GM21619 (cell line): ENCODE data around the gene PDE8B.

Experiments used
- ATAC-seq: cut with Tn5 transposase; IDR thresholded peaks from one replicate; pipeline ENCODE4 v1.9.1; 2021; ENCODE audit not compliant: unreplicated experiment

The PDE8B gene, protein sequence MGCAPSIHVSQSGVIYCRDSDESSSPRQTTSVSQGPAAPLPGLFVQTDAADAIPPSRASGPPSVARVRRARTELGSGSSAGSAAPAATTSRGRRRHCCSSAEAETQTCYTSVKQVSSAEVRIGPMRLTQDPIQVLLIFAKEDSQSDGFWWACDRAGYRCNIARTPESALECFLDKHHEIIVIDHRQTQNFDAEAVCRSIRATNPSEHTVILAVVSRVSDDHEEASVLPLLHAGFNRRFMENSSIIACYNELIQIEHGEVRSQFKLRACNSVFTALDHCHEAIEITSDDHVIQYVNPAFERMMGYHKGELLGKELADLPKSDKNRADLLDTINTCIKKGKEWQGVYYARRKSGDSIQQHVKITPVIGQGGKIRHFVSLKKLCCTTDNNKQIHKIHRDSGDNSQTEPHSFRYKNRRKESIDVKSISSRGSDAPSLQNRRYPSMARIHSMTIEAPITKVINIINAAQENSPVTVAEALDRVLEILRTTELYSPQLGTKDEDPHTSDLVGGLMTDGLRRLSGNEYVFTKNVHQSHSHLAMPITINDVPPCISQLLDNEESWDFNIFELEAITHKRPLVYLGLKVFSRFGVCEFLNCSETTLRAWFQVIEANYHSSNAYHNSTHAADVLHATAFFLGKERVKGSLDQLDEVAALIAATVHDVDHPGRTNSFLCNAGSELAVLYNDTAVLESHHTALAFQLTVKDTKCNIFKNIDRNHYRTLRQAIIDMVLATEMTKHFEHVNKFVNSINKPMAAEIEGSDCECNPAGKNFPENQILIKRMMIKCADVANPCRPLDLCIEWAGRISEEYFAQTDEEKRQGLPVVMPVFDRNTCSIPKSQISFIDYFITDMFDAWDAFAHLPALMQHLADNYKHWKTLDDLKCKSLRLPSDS

DNA sequence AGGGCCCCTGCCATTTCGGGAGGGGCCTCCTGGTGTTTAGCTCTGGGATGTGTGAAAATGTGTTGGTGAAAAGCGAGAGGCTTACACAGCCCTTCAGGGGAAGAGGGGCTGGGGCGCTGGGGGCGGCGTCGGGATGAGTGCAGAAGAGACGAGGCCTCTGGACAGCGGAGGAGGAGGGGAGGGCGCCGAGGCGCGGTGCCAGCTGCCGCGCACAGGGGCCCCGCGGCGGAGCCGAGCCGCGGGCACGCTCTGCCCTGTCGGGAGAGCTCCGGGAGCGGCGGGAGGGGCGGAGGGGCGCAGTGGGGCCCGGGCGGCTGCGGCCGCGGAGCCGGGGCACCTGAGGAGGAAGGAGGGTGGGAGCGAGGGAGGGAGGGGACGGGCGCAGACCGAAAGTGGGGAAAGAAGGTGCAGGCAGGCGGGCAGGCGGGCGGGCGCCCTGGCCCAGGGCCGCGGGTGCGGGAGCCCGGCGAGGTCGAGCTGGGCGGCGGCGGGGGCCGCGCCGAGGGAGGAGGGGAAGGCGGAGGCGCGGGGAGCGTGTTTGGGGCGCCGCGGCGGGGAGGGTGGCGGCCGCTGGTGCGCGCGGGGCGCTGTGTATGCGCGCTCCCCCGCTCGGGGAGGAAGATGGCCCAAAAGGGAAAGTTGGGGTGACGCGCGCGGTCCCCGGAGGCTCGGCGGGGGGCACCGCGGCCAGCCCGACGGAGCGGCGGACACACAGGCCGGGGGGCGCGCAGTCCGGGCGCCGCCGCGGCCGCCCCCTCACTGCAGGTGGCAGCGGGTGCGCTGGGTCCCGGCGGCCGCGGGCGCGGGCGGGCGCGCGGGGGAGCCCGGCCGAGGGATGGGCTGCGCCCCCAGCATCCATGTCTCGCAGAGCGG is at the start of gene PDE8B:
PDE8B (plus strand) TSS at position 590 of the 873 bp plus-strand sequence; CDS start at position 836, 246 bp downstream.
- no peak for ATAC-seq

DNA sequence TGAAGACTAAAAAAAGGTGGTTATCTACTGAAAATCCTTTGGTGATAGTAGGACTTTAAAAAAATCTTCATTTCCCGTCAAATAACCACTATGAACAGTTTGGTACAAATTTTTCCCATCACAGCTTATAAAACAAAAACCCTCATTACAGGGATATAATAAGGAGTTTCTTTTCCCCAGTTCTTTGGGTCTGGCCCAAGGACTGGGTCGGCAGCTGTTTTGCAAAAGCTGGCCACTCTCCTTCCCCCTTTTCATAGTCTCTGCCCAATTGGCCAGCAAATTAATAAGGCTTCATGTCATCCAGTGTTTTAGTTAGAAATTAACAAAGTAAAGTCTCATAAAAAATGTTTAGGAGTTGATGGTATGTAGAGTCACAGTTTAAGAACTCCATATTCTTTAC is 47.0 kb upstream of the PDE8B start:
- ATAC-seq: no peak

DNA sequence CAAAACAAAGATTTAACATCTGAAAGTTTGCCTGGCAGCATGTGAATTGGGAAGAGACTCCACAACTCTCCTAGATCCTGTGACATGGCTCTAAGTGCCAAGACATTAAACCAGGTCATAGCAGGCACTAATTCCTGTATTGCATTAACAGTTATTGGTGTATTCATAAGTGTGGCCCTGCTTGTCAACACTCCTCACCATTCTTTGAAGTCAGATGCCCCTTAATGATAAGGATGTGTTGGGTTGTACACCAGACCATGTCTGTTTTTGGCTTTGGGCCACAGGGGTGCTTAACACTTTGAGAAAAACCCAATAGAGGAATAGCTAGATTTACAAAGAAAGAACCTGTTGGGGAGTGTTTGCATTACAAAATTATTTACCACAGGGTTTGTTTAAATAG is 43.4 kb upstream of the PDE8B start:
- ATAC-seq: no peak

DNA sequence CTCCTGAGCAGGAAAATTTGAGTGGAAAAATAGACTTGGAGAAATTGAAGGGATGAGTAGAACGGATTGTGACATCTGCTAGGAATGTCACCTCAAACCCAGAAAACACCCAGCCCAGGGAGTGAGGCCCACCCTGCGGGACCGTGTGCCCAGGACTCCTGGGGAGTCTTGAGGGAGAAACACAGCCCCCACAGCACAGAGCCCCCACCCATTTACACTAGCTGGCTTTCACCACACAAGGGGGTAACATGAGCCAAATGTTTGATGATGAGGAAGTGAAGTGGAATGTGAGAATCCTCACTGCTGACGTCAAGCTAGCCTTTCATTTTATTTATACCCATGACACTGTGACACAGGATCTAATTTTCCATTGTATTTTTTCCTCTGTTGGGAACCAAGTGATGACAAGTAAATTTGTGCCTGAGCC is 42.8 kb upstream of the PDE8B start:
- ATAC-seq: no peak

DNA sequence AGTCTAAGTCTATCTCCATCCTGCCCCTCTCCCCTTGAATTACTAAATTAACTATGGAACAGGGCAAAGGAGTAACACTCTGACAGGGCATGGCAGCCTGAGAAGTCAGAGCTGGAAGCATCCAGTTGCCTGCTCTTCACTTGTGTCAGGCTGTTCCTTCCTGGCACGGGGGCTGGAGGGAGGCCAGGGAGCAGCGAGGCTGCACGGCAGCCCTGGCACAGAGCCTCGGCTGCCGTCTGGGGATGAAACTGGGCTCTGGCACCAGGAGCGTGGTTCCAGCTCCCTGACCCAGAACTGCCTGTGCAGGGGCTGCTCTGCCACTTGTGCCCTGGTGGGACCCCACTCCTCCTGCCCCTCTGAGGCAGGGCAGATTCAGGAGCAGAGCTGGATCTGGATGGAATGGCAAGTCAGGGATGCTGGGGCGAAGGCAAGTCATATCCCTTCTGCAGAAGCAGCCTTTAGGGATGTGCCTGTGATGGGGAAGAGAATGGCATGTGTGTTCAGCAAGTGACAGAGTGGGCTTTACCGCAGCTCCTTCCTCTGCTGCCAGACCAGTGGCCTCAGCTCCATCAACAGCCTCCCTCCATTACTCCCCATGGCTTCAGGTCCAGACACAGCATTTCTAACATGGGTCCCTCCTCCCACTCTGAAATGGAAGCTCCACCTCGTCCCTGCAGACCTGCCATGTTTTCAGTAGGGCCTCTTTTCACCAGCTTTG is 42.2 kb upstream of the PDE8B start:
- no peak for ATAC-seq

DNA sequence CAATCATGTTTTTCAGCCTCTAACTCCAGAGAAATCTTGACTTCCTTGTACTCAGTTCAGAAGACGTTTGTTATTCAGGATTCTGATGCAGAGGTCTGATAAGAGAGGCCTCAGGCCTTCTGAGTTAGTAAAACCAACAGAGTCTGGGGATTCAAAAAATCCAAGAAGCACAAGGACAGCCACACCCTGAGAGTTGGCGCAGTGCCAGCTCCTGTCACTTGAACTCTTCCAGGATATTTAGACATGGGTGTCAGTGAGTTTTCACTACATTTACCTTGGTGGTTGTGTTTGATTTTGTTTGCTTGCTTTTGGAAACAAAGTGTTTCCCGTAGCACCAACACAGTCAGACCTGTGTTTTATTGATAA is 41.6 kb upstream of the PDE8B start:
- ATAC-seq: no peak

DNA sequence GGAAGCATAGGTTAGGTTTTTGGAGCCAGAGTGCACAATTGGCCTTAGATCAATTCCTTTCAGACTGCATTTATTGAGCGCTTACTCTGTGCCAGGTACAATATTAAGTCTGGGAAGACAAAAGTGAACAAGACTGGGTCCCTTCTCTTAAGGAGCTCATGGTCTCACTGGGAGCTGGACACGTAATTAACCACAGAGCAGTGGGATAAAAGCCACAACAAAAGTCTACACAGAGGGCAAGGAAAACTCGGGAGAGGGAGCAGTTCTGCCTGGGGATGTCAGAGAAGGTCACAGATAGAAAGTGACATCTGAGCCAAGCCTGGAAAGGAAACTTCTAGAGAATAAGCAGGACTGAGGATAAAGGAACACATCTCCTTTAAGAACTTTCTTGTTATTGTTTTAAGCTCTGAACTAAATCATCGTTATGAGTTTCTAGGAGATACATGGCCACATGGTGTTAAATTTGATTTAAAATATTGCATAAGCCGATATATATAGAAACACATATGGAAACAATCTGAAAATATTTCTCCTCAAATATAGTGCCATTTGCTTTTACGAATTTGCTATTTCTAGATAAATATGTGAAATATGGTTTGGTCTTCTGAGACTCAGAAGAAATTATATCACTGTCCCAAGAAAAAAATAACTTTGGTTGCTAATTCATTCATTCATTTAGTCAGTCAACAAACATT is 40.1 kb upstream of the PDE8B start:
- no peak for ATAC-seq

DNA sequence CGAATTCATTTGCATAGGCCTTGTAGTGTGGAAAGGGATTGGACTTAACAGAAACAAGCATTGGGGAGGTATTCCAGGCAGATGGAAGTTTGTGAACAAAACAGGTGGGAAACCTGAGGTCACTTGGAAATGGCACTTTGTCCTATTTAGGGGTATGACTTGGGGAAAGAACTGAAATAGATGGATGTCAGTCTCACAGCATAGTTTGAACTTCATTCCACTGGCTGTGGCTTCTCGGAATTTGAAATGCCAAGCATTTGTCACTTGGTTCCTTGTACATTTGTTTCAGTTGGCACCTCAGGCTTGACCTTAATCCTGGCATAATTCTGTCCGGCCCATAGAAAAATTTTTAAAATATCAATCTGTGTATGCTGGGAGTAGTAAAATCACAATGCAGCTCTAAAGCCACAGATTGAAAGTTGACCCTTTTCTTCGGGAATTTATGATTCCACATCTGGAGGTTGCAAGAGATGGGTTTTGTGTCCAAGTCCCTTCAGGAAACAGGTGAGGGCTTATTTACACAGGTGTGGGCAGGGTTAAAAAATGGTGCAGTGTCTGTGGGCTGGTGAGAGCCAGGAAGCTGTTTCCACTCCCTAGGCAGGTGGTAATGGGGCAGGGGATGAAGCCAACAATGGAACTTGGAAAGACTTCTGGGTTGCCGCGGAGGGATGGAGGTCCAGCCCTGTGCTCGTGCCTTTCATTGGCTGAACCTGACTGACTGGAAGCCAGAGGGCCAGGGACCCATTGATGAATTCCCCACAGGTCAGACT is 39.2 kb upstream of the PDE8B start:
- ATAC-seq: no peak

DNA sequence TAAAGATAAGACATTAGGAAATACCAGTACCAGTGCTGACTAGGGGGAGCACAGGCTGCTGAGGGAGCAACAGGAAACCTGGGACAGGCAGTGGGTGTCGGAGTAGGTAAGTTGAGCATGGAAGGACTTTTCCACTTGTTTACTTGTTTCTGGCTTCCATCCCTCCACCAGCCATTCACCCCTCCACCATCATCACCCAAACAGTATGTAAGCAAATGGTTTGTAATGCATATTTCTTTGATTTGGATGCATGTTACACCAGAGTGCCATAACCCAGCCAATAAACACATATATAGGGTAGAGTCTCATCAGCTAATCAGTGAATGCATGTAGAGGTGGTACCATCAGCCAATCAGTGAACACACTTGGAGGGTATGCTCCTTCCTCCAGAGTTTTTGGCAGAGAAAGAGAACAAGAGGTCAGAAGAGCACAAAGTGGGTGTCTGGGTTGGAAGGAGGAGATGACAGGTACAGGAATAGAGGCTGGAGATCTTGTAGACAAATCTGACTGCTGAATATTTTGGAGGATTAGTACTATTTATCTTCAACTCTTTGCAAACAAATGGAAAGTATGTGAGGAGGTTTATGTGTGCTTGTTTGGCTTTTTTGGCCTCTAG is 37.7 kb upstream of the PDE8B start:
- ATAC-seq: no peak

DNA sequence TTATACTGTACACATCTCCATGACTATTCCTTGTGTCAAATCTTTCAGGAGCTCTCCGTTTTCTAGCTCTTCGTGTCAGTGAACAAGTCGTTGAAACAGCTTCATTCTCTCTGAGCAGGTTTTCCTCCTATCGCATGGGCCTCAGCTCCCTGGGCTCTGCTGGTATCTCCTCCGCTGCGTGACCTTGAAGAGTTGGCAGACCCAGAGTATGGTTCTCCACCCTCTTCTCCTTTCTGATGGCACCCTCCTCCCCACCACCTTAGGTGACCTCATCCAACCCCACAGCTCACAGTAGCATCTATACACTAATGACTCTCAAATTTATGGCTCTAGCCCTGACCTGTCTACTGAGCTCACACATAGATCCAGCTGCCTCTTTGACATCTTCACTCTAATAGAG is 36.0 kb upstream of the PDE8B start:
- ATAC-seq: no peak

DNA sequence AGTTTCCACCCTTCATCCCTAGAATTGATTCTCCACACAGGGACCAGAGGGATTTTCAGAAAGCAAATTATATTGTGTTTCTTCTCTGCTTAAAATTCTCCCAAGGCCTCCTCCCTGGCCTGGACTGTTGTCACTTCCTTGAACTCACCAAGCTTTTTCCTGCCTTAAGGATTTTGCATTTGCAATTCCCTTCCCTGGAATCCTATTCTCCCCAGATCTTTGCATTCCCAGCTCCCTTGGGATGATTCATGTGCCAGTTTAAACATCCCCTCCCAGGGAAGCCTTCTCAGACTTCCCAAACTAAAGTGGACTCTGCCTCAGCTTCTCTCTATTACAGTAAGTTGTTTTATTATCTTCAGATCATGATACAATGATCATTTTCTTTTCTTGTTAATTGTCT is 35.2 kb upstream of the PDE8B start:
- no peak for ATAC-seq

DNA sequence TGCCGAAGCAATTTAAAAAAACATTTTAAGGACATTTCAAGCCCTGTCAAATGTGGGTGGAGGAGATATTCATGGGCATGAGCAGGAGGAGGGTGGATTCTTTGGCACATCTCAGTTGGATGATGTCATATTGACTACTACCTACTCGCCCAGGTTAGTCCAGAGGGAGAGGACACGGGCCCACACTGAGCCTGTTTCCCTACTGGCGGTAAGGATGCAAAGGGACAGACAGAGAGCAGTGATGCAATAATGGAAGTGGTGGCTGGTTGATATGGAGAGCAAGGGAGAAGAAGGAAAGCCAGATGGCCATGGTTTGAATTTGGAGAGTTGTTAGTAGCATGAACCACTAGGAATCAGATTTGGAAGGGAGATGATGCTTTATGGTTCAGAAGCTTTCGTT is 34.1 kb upstream of the PDE8B start:
- no peak for ATAC-seq

DNA sequence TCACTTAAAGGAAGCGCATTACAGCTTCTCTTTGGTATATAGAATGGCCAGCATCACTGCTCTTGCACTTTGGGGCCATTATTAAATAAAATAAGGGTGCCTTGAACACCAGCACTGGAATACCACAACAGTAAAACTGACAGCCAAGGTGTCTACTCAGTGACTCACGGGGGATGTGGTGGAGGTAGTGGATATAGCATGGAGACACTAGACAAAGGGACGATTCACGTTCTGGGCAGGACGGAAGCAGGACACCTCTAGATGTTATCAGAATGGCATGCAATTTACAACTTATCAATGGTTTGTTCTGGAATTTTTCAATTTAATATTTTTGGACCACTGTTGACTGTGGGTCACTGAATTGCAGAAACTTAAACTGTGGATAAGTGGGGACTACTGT is 32.9 kb upstream of the PDE8B start:
- no peak for ATAC-seq

DNA sequence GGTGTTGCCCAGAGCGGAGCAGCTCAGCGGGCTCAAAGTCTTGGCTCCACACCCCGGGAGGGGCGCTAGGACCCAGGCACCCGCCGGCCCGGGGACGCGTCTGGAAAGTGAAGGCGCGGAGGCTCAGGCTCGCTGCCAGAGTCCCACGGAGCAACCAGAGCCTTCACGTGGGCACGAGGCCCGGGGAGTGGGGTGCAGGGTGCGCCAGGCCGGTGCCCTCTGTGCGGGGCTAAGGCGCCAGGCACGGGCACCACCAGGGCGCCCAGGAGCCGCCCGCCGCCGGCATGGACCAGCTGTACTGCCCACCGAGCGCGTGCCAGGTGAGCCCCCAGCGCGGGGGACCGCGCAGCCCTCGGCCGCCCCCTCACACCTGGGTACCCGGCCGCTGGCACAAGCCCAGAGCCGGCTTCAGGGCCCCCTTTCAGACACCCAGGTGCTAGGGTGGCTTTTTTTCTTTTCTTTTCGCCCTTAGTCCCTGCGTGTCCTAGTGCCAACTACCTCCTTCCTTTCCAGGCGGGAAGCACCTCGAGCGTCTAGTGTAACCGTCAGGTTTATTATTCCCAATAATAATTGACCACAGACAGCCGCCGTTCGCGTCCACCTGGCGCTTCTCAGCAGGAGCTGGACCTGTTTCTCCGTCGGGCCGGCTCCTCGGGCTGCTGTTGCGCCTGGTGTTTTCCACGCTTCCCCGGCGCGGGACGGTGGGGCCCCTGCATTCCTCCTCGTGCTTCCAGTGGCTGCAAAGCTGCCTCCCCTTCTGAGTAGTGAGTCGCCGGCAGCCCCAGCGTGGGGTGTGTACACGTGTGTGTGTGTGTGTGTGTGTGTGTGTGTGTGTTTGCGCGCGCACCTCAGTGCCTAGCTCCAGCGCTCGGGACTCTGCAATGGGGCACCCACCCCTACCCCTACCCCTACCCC is 30.1 kb upstream of the PDE8B start:
- ATAC-seq: no peak

DNA sequence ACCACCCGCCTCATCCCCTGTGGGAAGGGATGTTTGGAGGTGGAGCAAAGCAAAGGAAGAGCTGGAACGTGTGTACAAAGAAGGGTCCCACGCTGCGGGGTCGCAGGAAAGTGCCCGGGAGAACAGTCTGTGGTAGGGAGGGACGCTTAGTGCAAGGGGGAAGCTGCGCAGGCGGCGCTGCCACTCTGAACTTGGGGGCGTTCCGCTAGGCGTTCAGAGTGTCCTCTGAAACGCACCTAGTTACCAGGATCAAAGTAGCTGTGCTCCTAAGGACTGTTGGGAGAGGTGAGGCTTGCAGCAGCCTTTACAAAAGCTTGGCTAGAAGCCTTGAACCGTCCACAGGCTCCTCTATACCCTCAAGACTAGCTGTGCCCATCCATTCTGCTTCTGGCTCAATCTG is 29.3 kb upstream of the PDE8B start:
- ATAC-seq: no peak

DNA sequence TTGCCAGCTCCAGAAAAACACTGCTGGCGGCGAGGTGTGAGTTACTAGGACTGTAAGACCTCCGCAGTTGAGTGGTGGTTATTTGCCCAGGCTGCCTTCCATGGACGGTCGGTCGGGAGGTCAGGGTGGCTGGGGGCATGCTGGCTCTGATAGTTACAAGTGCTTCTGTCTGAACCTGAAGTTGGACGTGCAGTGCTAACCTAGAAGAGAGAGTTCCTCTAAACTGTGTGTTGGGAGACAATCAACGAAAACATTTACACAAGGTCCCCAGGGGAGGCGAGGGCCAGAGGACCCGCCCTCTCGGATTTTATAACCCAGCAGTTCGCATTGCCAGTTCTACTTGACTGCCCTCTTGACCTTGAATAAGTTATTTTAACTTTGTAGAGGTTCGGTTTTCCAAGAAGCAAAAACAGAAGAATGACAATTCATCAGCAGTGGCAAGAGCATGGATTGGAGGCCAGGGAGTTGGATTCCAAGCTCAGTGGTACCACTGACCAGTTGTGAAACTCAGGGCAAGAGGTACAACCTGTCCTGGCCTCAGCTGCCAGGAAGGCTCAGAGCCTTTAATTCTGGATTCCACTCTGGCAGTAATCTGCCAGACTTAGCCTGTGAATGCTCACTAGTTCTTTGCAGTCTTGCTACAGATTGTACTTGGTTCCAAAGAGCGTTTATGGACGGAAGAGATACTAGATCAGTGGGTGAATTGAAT is 28.7 kb upstream of the PDE8B start:
- ATAC-seq: no peak

DNA sequence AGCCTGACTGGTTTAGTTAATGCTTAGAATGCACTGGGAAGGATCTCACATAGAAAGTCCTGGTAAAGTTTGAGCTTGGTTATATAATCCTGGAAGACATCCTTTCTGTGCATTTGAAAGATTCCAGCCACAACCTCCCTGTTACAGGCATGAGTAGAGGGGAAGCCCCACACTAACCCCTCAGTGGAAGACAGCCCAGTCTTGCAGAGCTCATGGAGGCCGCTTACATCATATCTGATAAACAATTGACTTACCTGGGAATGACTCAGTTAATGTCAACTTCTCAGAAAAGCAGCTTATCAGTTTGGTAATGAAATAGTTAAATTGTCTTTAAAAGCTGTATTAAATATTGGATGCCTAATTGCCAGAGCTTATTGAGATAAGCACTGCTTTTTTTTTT is 28.1 kb upstream of the PDE8B start:
- ATAC-seq: no peak
